WI38 (cell line): ENCODE data around the gene BCKDHA.
"Not testable (repeated sequence)": the region's sequence is repeated elsewhere in the genome, so short reads cannot be mapped to it uniquely, and the experiment has no call there.

Experiments used
- H3K4me3 ChIP-seq: 2 replicates; pipeline ENCODE4 v1.5.1; 2011; ENCODE audit warnings: low read depth, mild to moderate bottlenecking, control low read depth, low read length
- TF ChIP-seq, protein P1 (sequence below): IDR thresholded peaks from 2 replicates; pipeline ENCODE4 v1.5.1; 2012; ENCODE audit warnings: low read depth, mild to moderate bottlenecking, control low read depth, low read length

BCKDHA gene

GRCh38 chr19:41367848-41368301 lies 29.7 kb upstream of the BCKDHA start:
- no peak overlapping the region for H3K4me3 ChIP-seq
- TF ChIP-seq, protein P1, sequence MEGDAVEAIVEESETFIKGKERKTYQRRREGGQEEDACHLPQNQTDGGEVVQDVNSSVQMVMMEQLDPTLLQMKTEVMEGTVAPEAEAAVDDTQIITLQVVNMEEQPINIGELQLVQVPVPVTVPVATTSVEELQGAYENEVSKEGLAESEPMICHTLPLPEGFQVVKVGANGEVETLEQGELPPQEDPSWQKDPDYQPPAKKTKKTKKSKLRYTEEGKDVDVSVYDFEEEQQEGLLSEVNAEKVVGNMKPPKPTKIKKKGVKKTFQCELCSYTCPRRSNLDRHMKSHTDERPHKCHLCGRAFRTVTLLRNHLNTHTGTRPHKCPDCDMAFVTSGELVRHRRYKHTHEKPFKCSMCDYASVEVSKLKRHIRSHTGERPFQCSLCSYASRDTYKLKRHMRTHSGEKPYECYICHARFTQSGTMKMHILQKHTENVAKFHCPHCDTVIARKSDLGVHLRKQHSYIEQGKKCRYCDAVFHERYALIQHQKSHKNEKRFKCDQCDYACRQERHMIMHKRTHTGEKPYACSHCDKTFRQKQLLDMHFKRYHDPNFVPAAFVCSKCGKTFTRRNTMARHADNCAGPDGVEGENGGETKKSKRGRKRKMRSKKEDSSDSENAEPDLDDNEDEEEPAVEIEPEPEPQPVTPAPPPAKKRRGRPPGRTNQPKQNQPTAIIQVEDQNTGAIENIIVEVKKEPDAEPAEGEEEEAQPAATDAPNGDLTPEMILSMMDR = no peak

DNA sequence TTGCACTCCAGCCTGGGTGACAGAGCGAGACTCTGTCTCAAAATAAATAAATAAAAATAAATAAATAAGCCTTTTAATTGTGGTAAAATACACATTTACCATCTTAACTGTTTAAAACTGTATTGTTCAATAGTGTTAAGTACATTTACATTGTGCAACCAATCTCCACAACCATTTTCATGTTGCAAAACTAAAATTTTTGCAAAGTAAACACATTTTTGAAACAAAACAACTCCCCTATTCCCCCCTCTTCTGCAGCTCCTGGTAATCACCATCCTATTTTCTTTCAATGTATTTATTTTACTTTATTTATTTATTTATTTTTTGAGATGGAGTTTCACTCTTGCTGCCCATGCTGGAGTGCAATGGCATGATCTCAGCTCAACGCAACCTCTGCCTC lies 27.8 kb upstream of the BCKDHA start:
- TF ChIP-seq, protein P1 = no peak
- H3K4me3 ChIP-seq = no peak overlapping the region

DNA sequence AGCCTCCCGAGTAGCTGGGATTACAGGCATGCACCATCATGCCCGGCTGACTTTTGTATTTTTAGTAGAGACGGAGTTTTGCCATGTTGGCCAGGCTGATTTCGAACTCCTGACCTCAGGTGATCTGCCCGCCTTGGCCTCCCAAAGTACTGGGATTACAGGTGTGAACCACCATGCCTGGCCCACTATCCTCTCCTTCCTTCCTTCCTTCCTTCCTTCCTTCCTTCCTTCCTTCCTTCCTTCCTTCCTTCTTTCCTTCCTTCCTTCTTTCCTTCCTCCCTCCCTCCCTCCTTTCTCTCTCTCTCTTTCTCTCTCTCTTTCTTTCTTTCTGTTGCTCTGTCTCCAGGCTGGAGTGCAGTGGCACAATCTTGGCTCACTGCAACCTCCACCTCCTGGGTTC lies 26.5 kb upstream of the BCKDHA start:
- H3K4me3 ChIP-seq = not testable (repeated sequence)

DNA sequence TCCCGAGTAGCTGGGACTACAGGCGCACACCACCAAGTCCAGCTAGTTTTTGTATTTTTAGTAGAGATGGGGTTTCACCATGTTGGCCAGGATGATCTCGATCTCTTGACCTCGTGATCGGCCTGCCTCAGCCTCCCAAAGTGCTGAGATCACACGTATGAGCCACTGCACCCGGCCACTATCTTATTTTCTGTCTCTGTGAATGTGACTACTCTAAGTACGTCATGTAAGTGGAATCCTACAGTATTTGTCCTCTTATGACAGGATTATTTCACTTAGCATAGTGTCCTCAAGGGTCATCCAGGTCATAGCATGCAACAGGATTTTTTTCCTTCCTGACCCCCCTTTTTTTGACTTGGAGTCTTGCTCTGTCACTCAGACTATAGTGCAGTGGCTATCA lies 26.1 kb upstream of the BCKDHA start:
- TF ChIP-seq, protein P1 = no peak

DNA sequence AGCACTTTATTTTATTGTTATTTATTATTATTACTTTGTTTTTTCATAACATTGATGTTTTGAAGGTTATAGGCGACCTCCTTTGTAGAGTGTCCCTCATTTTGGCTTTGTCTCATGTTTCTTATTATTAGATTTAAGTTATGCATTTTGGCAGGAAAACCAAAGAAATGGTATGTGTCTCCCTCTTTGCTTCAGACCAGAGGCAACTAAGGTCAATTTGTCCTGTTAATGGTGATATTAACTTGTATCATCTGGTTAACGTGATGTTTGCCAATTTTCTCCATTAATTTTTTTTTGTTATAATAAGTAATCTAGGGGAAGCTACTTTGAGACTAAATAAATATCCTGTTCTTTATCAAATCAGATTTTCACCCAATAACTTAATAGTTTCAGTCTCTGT lies 25.1 kb upstream of the BCKDHA start:
- TF ChIP-seq, protein P1 = no peak
- no peak overlapping the region for H3K4me3 ChIP-seq

More for the DNA sequence above, 26.1 kb upstream of the BCKDHA start:
- no peak overlapping the region for H3K4me3 ChIP-seq

- H3K4me3 ChIP-seq = no peak overlapping the region
- TF ChIP-seq, protein P1 = no peak
Observed at GRCh38 chr19:41373993-41374392, 23.6 kb upstream of the BCKDHA start.

DNA sequence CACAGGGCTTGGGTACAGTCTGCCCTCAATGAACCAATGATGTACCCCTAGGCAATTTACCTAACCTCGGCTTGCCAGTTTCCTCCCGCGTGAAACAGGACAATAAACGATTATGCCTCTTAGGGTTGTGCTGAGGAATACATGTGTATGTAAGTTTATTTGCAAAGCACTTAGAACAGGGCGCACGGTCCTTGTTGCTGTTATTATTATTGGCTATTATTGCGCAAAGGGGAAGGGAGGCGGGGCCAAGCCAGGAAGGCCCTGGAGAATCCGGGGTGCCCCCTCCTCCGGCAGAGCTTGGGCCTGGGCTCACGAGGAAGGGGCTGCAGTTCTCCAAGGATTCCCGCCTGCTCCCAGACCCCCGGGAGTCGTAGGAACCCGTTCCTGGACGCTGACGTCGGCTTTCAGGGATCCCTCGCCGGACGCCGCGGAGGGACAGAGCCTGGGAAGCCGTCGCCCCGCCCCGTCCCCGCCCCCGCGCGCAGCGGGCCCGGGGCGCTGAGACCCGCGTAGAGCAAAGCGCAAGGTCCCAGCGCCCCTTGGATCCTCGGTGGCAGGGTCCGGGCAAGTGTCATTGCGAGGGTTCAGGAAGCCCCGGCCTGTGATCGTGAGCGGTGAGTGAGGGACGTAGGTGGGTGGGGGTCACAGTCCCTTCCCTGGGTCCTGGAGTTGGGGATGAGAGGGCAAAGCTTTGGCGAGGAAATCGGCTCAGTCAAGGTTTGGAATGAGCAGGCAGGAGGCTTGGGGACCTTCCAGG lies 21.2 kb upstream of the BCKDHA start, which contains the start of gene TMEM91:
TSS of gene TMEM91 (plus strand) at position 293 of the 757 bp plus-strand sequence. CDS start 1,777 bp downstream, outside the sequence.
- TF ChIP-seq, protein P1 = no peak
- H3K4me3 ChIP-seq = peak within 1 kb of the TSS; percentile 65
